HFFc6 (cell line): ENCODE measurements around the gene CTAGE1. TPM values are rescaled to one million over a fixed set of nuclear protein-coding genes. Genes with fewer than 3 reads are reported as not detected.

Experiments used
- DNase-seq: peaks from one replicate; pipeline ENCODE4 v3.0.0-alpha.2; 2018
- H3K27ac Mint-ChIP-seq: 2 replicates; pipeline ENCODE4 v1.8.0; 2020; ENCODE audit warnings: mild to moderate bottlenecking, mixed read lengths
- H3K27me3 Mint-ChIP-seq: 2 replicates; pipeline ENCODE4 v1.8.0; 2021; ENCODE audit warnings: mild to moderate bottlenecking, moderate library complexity, mixed read lengths; ENCODE audit not compliant: insufficient read depth
- H3K36me3 Mint-ChIP-seq: 2 replicates; pipeline ENCODE4 v1.8.0; 2021; ENCODE audit warnings: low read depth, mixed read lengths
- H3K4me1 Mint-ChIP-seq: 2 replicates; pipeline ENCODE4 v1.8.0; 2020; ENCODE audit warnings: low read depth, mixed read lengths
- H3K4me3 Mint-ChIP-seq: 2 replicates; pipeline ENCODE4 v1.8.0; 2020; ENCODE audit warnings: mild to moderate bottlenecking, moderate library complexity, mixed read lengths
- H3K9me3 Mint-ChIP-seq: 2 replicates; pipeline ENCODE4 v1.8.0; 2020; ENCODE audit warnings: mild to moderate bottlenecking, mixed read lengths
- CTCF ChIP-seq: fragments of 200-600 bp; sonication (generic); IDR thresholded peaks from 2 replicates; pipeline ENCODE4 v1.5.0; 2021; ENCODE audit warnings: antibody characterized with exemption, mild to moderate bottlenecking
- total RNA-seq, 6 experiments: library from RNA; stranded (reverse); fragmentation: NEBNext Ultra II Directional; extraction: Animal tissue kit (Norgen Biotek cat#: 25700); gene quantifications; 2 replicates in 1 of 6; 3 replicates in 5 of 6; pipeline ENCODE4 v1.2.3, GENCODE V29; 2021

The CTAGE1 gene
- total RNA-seq, 6 experiments from 2014 or later = 0.11 to 0.30 (median 0.12) TPM

GRCh38 chr18:22427822-22428549, 10.3 kb upstream of the CTAGE1 start:
- H3K9me3 Mint-ChIP-seq = no peaks in the 10 kb centered on the region
- H3K27me3 Mint-ChIP-seq = peaks cover 2% of the 10 kb centered on the region; the same call in 1 of the 2 replicates
- no peak overlapping the region for H3K4me3 Mint-ChIP-seq
- no peak for DNase-seq
- peaks cover 28% of the 10 kb centered on the region for H3K4me1 Mint-ChIP-seq
- H3K27ac Mint-ChIP-seq = no peak overlapping the region
- no peaks in the 10 kb centered on the region for H3K36me3 Mint-ChIP-seq
- no peak for TF ChIP-seq CTCF

- Mint-ChIP-seq H3K9me3 (peaks cover 6% of the 10 kb centered on the region; the same call in 1 of the 2 replicates), H3K4me3 (no peak overlapping the region), H3K27ac (no peak overlapping the region), H3K36me3 (peaks cover 11% of the 10 kb centered on the region), H3K4me1 (peaks cover 21% of the 10 kb centered on the region; the same call in 1 of the 2 replicates), H3K27me3 (peaks cover 5% of the 10 kb centered on the region; the same call in 1 of the 2 replicates)
- no peak for TF ChIP-seq CTCF
- DNase-seq = no peak
These were observed 6.8 kb upstream of the CTAGE1 start for GRCh38 chr18:22424565-22424963.

- peaks cover 7% of the 10 kb centered on the region; the same call in 1 of the 2 replicates for H3K9me3 Mint-ChIP-seq
- no peak for DNase-seq
- TF ChIP-seq CTCF = no peak
- no peak overlapping the region for H3K27ac Mint-ChIP-seq
- H3K4me1 Mint-ChIP-seq = peaks cover 21% of the 10 kb centered on the region; the same call in 1 of the 2 replicates
- no peak overlapping the region for H3K4me3 Mint-ChIP-seq
- H3K36me3 Mint-ChIP-seq = peaks cover 13% of the 10 kb centered on the region
- H3K27me3 Mint-ChIP-seq = peaks cover 5% of the 10 kb centered on the region; the same call in 1 of the 2 replicates
These were observed 6.3 kb upstream of the CTAGE1 start for GRCh38 chr18:22423878-22424564.

- Mint-ChIP-seq H3K27me3 (peaks cover 5% of the 10 kb centered on the region; the same call in 1 of the 2 replicates), H3K36me3 (peaks cover 22% of the 10 kb centered on the region), H3K27ac (no peak overlapping the region), H3K9me3 (peaks cover 13% of the 10 kb centered on the region), H3K4me1 (peaks cover 21% of the 10 kb centered on the region), H3K4me3 (no peak overlapping the region)
- TF ChIP-seq CTCF = no peak
- no peak for DNase-seq
These were observed 5.3 kb upstream of the CTAGE1 start for GRCh38 chr18:22422909-22423548.

- H3K27me3 Mint-ChIP-seq = peaks cover 5% of the 10 kb centered on the region; the same call in 1 of the 2 replicates
- H3K4me3 Mint-ChIP-seq = no peak overlapping the region
- peaks cover 13% of the 10 kb centered on the region for H3K9me3 Mint-ChIP-seq
- H3K4me1 Mint-ChIP-seq = peaks cover 38% of the 10 kb centered on the region
- no peak for TF ChIP-seq CTCF
- H3K36me3 Mint-ChIP-seq = peaks cover 36% of the 10 kb centered on the region
- DNase-seq = no peak
- H3K27ac Mint-ChIP-seq = no peak overlapping the region
These were observed 2.9 kb upstream of the CTAGE1 start for GRCh38 chr18:22420652-22421051.
